Ectodermal cell (in vitro differentiated cells): ENCODE results near the gene TCP1.
A peak's percentile ranks its signal among the peaks of the same experiment; 100 is the strongest.
"Not testable (repeated sequence)": the region's sequence is repeated elsewhere in the genome, so short reads cannot be mapped to it uniquely, and the experiment has no call there.

Experiments
- H3K27ac ChIP-seq: 2 replicates; pipeline ENCODE4 v1.7.0; 2013; ENCODE audit warnings: mild to moderate bottlenecking, low read depth, low read length; ENCODE audit not compliant: insufficient read depth, poor library complexity, severe bottlenecking
- H3K27me3 ChIP-seq: 2 replicates; pipeline ENCODE4 v1.7.0; 2013; ENCODE audit warnings: mild to moderate bottlenecking, low read length; ENCODE audit not compliant: insufficient read depth, control insufficient read depth, poor library complexity, severe bottlenecking
- H3K36me3 ChIP-seq: one replicate; pipeline ENCODE4 v1.7.0; 2013; ENCODE audit warnings: low read length; ENCODE audit not compliant: control insufficient read depth, insufficient read depth
- H3K4me1 ChIP-seq: one replicate; pipeline ENCODE4 v1.7.0; 2013; ENCODE audit warnings: low read length; ENCODE audit not compliant: control insufficient read depth, insufficient read depth
- H3K4me3 ChIP-seq: 2 replicates; pipeline ENCODE4 v1.7.0; 2013; ENCODE audit warnings: low read depth, low read length, control low read depth; ENCODE audit not compliant: insufficient read depth
- H3K9me3 ChIP-seq: 2 replicates; pipeline ENCODE4 v1.7.0; 2013; ENCODE audit warnings: mild to moderate bottlenecking, low read length, moderate library complexity; ENCODE audit not compliant: control insufficient read depth
- WGBS, 2 experiments: methylation state at CpG; one replicate each; pipeline ENCODE4 v1.1.7; 2013; ENCODE audit warnings: missing lambda C conversion rate in 2 of 2; 5-methylcytosine and 5-hydroxymethylcytosine counted together

Gene TCP1

GRCh38 chr6:159759645-159760044 is 29.8 kb downstream of the TCP1 start:
- Histone ChIP-seq H3K27ac (no peak overlapping the region), H3K9me3 (no peaks in the 10 kb centered on the region), H3K36me3 (peaks cover 21% of the 10 kb centered on the region), H3K4me1 (peaks cover 9% of the 10 kb centered on the region), H3K27me3 (no peaks in the 10 kb centered on the region), H3K4me3 (no peak overlapping the region)
- WGBS, 2 experiments, result no CpG with 5 or more reads among the region's 2 CpGs

GRCh38 chr6:159758031-159759001 is 31.1 kb downstream of the TCP1 start:
- H3K36me3 ChIP-seq, result peaks cover 35% of the 10 kb centered on the region
- peaks cover 9% of the 10 kb centered on the region for H3K4me1 ChIP-seq
- 94 to 97% methylated on average over 7 of the region's 7 CpGs for WGBS, 2 experiments
- no peaks in the 10 kb centered on the region for H3K27me3 ChIP-seq
- H3K9me3 ChIP-seq, result no peaks in the 10 kb centered on the region
- H3K27ac ChIP-seq, result peak overlapping the region; percentile 30
- H3K4me3 ChIP-seq, result no peak overlapping the region

- Histone ChIP-seq H3K4me1 (peaks cover 9% of the 10 kb centered on the region), H3K9me3 (no peaks in the 10 kb centered on the region), H3K4me3 (no peak overlapping the region), H3K27me3 (no peaks in the 10 kb centered on the region), H3K36me3 (peaks cover 49% of the 10 kb centered on the region), H3K27ac (no peak overlapping the region)
- 95 to 99% methylated on average over 4 of the region's 4 CpGs for WGBS, 2 experiments
Observed at GRCh38 chr6:159756508-159756907, 32.9 kb downstream of the TCP1 start.

GRCh38 chr6:159754959-159755914 is 34.2 kb downstream of the TCP1 start:
- H3K9me3 ChIP-seq, result no peaks in the 10 kb centered on the region
- 84 to 96% methylated on average over 11 to 14 of the region's 15 CpGs for WGBS, 2 experiments
- no peak overlapping the region for H3K4me3 ChIP-seq
- peaks cover 52% of the 10 kb centered on the region for H3K36me3 ChIP-seq
- no peak overlapping the region for H3K27ac ChIP-seq
- peaks cover under 1% of the 10 kb centered on the region for H3K4me1 ChIP-seq
- no peaks in the 10 kb centered on the region for H3K27me3 ChIP-seq

GRCh38 chr6:159754401-159754800 is 35.0 kb downstream of the TCP1 start:
- Histone ChIP-seq H3K36me3 (peaks cover 56% of the 10 kb centered on the region), H3K4me3 (no peak overlapping the region), H3K27me3 (no peaks in the 10 kb centered on the region), H3K9me3 (no peaks in the 10 kb centered on the region), H3K27ac (no peak overlapping the region), H3K4me1 (no peaks in the 10 kb centered on the region)
- 96% methylated on average over 2 of the region's 2 CpGs for WGBS, 2 experiments

GRCh38 chr6:159753081-159753872 is 36.1 kb downstream of the TCP1 start:
- no peaks in the 10 kb centered on the region for H3K9me3 ChIP-seq
- 95 to 96% methylated on average over 5 of the region's 6 CpGs for WGBS, 2 experiments
- H3K27ac ChIP-seq, result no peak overlapping the region
- peaks cover 54% of the 10 kb centered on the region for H3K36me3 ChIP-seq
- no peaks in the 10 kb centered on the region for H3K4me1 ChIP-seq
- H3K4me3 ChIP-seq, result no peak overlapping the region
- no peaks in the 10 kb centered on the region for H3K27me3 ChIP-seq

GRCh38 chr6:159751448-159751847 is 38.0 kb downstream of the TCP1 start:
- Histone ChIP-seq H3K27me3 (no peaks in the 10 kb centered on the region), H3K9me3 (no peaks in the 10 kb centered on the region), H3K4me1 (no peaks in the 10 kb centered on the region), H3K27ac (no peak overlapping the region), H3K4me3 (no peak overlapping the region), H3K36me3 (peaks cover 55% of the 10 kb centered on the region)
- 96 to 98% methylated on average over 2 to 3 of the region's 3 CpGs for WGBS, 2 experiments

- not testable (repeated sequence) for H3K9me3 ChIP-seq, H3K27ac ChIP-seq, H3K4me3 ChIP-seq, H3K27me3 ChIP-seq, H3K4me1 ChIP-seq
- WGBS, 2 experiments, result 95 to 97% methylated on average over 4 to 6 of the region's 7 CpGs
- H3K36me3 ChIP-seq, result peaks cover 44% of the 10 kb centered on the region
Observed at GRCh38 chr6:159748127-159748526, 41.3 kb downstream of the TCP1 start.

GRCh38 chr6:159746759-159747158 is 42.6 kb downstream of the TCP1 start:
- H3K4me3 ChIP-seq, result no peak overlapping the region
- H3K36me3 ChIP-seq, result peaks cover 40% of the 10 kb centered on the region
- no peak overlapping the region for H3K27ac ChIP-seq
- H3K27me3 ChIP-seq, result no peaks in the 10 kb centered on the region
- no peaks in the 10 kb centered on the region for H3K4me1 ChIP-seq
- no peaks in the 10 kb centered on the region for H3K9me3 ChIP-seq
- WGBS, 2 experiments, result 95 to 100% methylated on average over 1 of the region's 1 CpG
